Neural progenitor cell (in vitro differentiated cells): ENCODE results near the gene HS3ST5.

ENCODE experiments used
- EZH2 ChIP-seq: fragments of 200-600 bp; sonication (generic); IDR thresholded peaks from 2 replicates; pipeline ENCODE4 v1.6.1; 2017; ENCODE audit warnings: antibody characterized with exemption, mild to moderate bottlenecking, moderate library complexity
- EZH2phosphoT487 ChIP-seq: fragments of 200-600 bp; sonication (generic); IDR thresholded peaks from 2 replicates; pipeline ENCODE4 v1.6.1; 2017; ENCODE audit warnings: antibody characterized with exemption
- TF ChIP-seq, protein P1 (sequence below): fragments of 200-600 bp; sonication (generic); IDR thresholded peaks from 2 replicates; pipeline ENCODE4 v1.5.1; 2017; ENCODE audit warnings: antibody characterized with exemption, mild to moderate bottlenecking

DNA sequence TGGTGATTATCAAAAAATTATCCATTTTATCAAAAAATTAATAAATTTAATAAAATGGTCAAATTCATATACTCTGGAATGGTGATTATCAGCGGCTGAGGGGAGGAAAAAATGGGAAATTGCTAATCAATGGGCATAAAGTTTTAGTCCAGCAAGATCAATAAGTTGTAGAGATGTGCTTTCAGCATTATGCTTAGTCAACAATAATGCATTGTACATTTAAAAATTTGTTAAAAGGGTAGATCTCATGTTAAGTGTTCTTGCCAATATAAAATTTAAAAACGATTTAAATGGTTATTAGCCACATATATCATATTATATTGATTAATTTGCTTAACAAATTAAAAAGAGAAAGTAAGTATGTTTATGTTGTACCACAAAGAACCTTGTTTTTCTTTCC is 56.6 kb downstream of the HS3ST5 start:
- TF ChIP-seq, protein P1, sequence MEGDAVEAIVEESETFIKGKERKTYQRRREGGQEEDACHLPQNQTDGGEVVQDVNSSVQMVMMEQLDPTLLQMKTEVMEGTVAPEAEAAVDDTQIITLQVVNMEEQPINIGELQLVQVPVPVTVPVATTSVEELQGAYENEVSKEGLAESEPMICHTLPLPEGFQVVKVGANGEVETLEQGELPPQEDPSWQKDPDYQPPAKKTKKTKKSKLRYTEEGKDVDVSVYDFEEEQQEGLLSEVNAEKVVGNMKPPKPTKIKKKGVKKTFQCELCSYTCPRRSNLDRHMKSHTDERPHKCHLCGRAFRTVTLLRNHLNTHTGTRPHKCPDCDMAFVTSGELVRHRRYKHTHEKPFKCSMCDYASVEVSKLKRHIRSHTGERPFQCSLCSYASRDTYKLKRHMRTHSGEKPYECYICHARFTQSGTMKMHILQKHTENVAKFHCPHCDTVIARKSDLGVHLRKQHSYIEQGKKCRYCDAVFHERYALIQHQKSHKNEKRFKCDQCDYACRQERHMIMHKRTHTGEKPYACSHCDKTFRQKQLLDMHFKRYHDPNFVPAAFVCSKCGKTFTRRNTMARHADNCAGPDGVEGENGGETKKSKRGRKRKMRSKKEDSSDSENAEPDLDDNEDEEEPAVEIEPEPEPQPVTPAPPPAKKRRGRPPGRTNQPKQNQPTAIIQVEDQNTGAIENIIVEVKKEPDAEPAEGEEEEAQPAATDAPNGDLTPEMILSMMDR = no peak
- TF ChIP-seq EZH2 (no peak), EZH2phosphoT487 (no peak)
